GM13976 (cell line): ENCODE results near the gene SLC16A9.

Source experiments
- DNase-seq: peaks from one replicate; pipeline ENCODE4 v3.0.0; 2012; ENCODE audit warnings: low spot score
- in situ Hi-C: fragments of 300-500 bp; cut with MboI; formaldehyde crosslinking; loops from one replicate; pipeline ENCODE4 v1.12.0; 2022; ENCODE audit warnings: low sequenced_read_pairs, mixed read lengths, inconsistent platforms; ENCODE audit not compliant: unreplicated experiment
- TF ChIP-seq, protein P1 (sequence below): IDR thresholded peaks from 2 replicates; pipeline ENCODE4 v1.5.1; 2012; ENCODE audit warnings: borderline replicate concordance, mild to moderate bottlenecking; ENCODE audit not compliant: insufficient read depth; ENCODE audit errors: extremely low read depth, missing control alignments, control extremely low read depth

Gene SLC16A9

DNA sequence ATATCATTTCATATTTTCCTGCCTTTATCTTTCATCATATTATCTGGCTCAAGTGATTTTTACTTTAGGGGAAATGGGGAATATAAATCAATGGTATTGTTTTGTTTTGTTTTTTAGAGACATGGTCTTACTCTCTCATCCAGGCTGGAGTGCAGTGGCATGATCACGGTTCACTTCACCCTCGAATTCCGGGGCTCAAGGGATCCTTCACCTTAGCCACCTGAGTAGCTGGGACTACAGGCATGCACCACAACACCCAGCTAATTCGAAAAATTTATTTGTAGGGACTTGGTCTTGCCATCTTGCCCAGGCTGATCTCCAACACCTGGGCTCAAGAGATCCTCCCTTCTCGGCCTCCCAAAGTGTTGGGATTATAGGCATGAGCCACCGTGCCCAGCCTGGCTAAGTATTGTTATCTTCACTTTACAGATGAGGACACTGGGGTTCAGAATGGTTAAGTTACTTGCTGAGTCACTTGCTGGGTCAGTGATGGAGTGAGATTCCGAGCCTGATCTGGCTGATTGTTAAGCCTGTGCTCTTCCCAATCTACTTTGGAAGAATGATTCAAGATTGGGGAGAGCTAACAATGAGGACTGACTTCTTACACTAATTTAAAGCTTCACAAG lies 3.7 kb upstream of the SLC16A9 start:
- TF ChIP-seq, protein P1, sequence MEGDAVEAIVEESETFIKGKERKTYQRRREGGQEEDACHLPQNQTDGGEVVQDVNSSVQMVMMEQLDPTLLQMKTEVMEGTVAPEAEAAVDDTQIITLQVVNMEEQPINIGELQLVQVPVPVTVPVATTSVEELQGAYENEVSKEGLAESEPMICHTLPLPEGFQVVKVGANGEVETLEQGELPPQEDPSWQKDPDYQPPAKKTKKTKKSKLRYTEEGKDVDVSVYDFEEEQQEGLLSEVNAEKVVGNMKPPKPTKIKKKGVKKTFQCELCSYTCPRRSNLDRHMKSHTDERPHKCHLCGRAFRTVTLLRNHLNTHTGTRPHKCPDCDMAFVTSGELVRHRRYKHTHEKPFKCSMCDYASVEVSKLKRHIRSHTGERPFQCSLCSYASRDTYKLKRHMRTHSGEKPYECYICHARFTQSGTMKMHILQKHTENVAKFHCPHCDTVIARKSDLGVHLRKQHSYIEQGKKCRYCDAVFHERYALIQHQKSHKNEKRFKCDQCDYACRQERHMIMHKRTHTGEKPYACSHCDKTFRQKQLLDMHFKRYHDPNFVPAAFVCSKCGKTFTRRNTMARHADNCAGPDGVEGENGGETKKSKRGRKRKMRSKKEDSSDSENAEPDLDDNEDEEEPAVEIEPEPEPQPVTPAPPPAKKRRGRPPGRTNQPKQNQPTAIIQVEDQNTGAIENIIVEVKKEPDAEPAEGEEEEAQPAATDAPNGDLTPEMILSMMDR = no peak
- no peak for DNase-seq
- in situ Hi-C loops = no loop called here

DNA sequence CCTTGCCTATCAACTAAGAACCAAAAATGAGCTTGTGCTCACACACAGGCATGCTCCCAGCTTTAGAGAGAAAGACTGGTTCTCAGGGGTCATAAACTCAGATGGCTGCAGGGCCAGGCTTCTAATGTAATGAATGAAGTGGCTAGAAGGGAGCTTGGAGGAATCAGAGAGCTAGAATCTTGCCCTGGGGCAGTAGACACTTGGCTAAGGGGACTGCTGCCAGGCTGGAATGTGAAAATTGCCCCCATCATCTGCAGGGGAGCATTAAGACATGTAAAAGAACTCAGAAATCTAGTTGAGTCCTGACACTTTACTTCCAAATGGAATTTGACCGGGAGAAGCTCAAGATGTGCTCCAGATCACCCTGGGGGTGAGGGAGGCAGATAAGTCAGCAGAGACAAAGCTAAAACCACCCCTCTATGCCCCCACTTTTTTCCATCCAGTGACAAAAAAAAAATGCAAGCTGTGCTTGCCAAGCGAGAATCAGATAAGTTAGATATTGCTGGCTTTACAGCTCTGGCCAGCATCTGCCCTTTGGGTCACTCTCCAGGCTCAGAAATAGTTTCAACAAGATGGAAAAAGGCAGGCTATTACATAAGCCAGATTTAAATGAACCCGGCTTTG lies 2.3 kb upstream of the SLC16A9 start:
- TF ChIP-seq, protein P1 = no peak
- in situ Hi-C loops = no loop called here
- no peak for DNase-seq

DNA sequence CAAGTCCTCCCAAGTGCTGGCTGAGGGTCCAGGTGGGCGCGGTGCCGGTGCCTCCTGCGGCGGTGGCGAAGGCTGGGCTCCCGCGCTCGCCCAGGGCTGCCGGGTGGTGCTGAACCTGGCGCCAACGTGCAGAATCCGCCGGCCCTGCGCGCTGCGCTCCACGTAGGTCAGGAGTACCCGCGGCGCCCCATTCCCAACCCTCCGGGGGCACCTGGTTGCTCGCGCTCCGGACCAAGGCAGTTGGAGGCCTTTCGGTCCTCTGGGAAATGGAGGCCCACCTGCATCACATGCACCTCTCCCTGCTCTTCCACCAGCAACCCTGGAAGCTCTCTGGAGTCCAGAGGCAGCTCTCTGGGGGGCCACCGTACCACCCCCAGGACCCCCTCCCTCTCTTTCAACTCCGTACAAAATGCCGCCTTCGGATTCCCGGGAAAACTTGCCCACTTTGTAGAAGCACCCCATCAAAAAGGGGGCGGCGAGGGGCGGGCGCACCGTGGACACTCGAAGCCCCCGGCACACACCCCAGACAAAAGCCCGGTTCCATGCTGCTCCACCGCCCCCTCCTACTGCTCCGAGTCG lies 745 bp downstream of the SLC16A9 start:
- DNase-seq = peak; percentile 57
- TF ChIP-seq, protein P1 = no peak
- in situ Hi-C loops = no loop called here

DNA sequence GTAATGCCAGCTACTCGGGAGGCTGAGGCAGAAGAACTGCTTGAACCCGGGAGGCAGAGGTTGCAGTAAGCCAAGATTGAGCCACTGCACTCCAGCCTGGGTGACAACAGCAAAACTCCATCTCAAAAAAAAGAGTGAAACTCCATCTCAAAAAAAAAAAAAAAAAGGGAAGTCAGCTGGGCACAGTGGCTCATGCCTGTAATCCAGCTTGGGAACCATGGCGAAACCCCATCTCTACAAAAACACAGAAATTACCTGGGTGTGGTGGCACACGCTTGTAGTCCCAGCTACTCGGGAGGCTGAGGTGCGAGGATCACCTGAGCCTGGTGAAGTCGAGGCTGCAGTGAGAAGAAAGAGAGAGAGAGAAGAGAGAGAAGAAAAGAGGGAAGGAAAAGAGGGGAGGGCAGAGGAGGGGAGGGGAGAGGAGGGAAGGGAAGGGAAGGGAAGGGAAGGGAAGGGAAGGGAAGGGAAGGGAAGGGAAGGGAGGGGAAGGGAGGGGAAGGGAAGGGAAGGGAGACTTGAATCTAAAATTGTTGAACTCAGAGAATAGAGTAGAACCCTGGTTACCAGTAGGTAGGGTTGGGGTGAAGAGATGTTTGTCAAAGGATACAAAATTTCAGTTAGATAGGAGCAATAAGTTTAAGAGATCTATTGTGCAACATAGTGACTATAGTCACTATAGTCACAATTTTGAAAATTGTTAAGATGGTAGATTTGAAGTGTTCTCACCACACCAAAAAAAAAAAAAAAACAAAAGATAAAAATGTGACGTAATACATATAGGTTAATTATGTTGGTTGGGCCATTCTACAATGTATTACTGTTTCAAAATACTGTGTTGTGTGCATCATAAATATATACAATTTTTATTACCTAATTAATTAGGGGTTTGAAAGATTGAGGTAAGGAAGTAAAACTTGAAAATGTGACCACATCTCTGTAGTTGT lies 2.5 kb downstream of the SLC16A9 start:
- in situ Hi-C loops = no loop called here
- TF ChIP-seq, protein P1 = no peak
- DNase-seq = no peak

DNA sequence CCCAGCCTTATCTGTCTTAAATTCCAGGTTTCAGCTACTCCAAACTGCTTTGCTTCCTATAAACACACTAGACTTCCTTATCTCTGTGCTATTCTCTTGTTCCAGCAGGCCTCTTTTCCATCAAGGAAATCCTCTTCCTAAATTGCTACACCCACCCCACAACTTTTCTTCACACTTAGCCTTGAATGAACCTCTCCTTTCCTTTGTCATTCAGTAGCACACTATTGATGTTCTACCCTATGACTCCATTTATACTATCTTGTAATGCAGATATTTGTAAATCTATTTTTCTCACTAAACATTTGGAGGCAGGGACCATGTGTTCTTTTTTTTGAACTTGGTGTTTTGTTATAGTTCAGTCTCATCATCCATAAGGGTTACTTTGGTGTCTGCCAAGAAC lies 3.7 kb downstream of the SLC16A9 start:
- in situ Hi-C loops = no loop called here
- TF ChIP-seq, protein P1 = no peak
- no peak for DNase-seq

- in situ Hi-C loops = no loop called here
- TF ChIP-seq, protein P1 = no peak
These were observed 5.0 kb downstream of the SLC16A9 start for GRCh38 chr10:59704630-59705029.

More at GRCh38 chr10:59704630-59705029, 5.0 kb downstream of the SLC16A9 start:
- DNase-seq = no peak
